ENCODE results near the gene OR52B6. TPM values are rescaled to one million over a fixed set of nuclear protein-coding genes. Genes with fewer than 3 reads are reported as not detected.

Gene OR52B6
- total RNA-seq, 4 donors from 2014 or later, result not detected

DNA sequence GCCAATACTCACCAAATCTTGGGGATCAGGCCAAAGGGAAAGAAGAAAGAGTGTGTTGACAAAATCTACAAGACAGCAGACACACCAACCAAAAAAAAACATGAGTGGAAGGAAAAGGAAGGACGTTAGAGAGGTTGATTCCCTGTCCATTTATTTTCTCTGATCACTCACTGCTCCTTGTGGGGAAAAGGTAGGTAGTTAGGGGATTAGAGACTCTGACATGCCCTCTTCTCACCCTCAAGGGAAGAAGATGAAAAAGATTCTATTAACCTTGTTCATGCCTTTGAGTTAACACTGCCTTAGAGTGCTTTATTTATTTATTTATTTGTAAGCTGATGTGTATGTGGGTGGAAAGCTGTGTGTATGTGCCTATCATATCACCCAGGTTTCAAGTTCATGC lies 32.2 kb upstream of the OR52B6 start, which contains the start of gene OR52H1:
OR52H1 (minus strand) TSS at position 101 of the 400 bp plus-strand sequence. CDS start 3,035 bp downstream, outside the sequence.
- TF ChIP-seq, protein P1, sequence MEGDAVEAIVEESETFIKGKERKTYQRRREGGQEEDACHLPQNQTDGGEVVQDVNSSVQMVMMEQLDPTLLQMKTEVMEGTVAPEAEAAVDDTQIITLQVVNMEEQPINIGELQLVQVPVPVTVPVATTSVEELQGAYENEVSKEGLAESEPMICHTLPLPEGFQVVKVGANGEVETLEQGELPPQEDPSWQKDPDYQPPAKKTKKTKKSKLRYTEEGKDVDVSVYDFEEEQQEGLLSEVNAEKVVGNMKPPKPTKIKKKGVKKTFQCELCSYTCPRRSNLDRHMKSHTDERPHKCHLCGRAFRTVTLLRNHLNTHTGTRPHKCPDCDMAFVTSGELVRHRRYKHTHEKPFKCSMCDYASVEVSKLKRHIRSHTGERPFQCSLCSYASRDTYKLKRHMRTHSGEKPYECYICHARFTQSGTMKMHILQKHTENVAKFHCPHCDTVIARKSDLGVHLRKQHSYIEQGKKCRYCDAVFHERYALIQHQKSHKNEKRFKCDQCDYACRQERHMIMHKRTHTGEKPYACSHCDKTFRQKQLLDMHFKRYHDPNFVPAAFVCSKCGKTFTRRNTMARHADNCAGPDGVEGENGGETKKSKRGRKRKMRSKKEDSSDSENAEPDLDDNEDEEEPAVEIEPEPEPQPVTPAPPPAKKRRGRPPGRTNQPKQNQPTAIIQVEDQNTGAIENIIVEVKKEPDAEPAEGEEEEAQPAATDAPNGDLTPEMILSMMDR (IDR thresholded peaks at IDR 0.05; ENCODE audit: low read depth), result no peak

DNA sequence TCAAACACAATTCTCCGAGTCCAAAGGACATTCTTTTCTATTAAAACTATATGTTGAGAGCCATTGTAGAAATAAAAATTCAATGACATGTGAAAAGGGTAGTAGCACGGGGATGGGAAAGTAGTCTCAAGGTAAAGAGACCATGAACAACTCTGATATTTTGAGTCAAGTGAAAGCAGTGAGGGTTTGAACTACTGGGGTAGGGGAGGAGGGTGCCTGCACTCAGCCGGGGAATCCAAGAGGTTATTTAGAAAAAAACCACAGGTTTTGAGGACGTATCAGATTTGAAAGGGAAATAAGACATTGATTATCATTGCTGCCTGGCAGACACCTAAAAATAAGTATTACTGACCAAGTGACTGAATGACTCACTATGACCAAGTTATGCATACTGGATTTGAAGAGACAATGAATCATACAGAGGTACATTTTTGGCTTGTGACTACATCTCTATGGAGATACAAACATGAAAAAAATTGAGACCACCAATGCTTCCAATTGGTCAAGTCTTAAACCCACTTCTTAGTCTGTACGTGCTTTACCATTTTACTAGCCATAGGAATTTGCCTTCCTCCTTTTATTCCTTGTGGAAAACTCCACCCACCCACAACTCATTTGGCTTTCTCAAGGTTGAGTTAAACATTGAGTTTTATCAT lies 30.1 kb upstream of the OR52B6 start:
- TF ChIP-seq, protein P1 (IDR thresholded peaks at IDR 0.05; ENCODE audit: low read depth), result no peak

DNA sequence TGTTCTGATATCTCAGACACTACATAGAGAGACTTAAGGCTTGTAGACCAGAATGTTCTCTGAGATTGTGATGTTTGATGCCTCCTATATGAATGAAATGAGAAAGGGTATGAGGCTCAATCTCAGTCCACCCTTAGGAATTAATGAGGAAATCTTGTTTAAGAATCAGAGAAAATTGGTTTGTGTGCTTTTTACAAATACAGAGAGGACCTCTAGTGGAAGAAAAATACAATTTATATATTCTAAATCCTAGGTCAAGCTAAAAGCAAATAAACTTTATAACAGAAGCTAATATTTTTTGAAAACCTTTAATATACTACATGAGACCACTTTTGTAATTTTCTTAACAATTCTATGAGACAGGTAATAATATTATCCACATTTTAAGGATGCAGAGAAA lies 27.3 kb upstream of the OR52B6 start:
- TF ChIP-seq, protein P1 (IDR thresholded peaks at IDR 0.05; ENCODE audit: low read depth), result no peak

DNA sequence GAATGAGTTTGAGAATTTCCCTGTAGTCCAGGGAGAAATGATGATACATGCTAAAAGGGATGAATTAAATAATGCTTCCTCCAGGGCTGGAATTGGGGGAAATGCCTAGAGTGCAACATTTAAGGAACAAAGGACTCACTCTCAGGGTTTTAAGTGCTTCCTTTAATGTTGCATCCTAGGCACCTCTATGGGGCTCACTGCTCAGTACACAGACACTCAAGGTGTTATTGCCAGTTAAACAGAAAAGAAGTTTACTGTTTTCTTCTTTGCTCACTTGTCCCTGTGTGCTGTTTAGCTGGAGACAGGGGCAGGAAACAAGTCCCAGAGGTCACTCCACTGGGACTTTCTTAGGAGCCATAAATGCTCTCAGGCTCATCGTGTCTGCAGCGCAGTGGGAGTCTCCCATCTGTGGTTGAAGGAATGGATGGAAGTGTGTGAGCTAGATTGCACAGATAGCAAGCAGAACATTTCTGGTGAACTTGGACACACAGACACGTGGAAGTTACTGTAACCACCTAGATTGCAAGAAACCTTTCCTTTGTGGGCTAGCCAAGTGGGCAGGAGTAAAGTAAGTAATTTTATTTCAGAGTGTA lies 24.0 kb upstream of the OR52B6 start:
- TF ChIP-seq, protein P1 (IDR thresholded peaks at IDR 0.05; ENCODE audit: low read depth), result no peak

DNA sequence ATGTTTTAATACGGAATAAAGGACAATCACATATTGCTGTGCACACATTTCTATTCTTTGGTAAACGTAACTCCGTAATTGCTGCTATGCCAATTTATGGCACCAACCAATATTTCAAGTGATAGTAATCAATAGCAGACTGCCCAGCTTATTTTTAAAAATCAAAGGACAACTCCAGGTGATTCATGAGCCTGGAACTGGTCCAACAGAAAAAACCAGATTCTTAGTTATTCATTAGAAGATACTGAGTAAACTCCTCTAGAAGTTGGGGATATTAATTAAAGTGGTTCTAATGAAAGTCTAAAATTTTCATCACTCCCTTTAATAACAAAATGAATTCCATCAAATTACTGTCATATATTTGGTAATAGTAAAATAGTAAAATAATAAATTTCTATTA lies 22.9 kb upstream of the OR52B6 start:
- TF ChIP-seq, protein P1 (IDR thresholded peaks at IDR 0.05; ENCODE audit: low read depth), result no peak

DNA sequence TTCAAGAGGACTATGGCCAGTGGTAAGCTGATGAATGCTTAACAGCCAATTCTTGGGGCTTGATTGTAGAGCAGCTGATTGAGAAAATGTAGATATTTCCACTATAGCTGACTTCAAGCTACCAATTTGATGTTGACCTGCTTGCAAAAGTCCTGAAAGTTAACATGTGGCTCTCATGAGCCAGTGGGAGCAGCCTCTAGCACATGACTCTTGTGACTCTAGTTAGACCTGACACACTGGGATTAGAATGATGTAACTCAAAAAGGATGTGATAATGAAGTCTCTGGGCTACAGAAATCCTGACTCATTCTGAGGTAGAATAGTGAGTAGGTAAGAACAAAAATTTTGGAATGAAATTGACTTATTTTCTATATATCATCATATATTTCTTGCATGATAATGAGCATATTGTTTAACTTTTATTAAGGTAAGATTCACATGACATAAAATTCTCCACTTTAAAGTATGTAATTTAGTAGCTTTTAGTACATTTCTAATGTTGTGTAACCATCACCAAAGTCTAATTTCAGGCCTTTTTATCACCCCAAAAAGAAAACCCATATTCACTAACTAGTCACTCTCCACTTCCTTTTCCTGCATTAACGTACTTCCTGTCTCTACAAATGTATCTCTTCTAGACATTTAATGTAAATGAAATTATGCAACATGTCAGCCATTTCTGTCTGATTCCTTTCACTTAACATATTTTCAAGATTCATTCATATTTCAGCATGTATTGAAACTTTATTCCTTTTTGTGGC lies 16.2 kb upstream of the OR52B6 start:
- TF ChIP-seq, protein P1 (IDR thresholded peaks at IDR 0.05; ENCODE audit: low read depth), result no peak

DNA sequence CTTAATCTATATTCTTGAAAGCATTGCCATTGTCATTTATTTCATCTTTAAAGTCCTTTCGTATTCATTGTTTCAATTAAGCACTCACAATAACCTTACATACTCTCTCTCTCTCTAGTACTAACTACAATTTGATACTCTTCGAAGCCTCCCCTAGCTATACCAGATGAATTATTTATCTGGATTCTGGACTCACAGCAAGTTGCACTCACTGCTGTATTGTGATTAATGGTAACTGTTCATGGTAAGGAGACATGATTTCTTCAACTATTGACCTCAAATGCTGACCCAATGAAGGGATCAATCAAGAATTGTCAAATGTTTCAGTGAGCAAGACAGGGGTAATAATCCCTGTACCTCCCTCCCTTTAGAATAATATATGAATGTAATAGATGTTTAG lies 6.0 kb upstream of the OR52B6 start:
- TF ChIP-seq, protein P1 (IDR thresholded peaks at IDR 0.05; ENCODE audit: low read depth), result no peak
